Measurements from ENCODE around the gene TSPAN12. TPM values are rescaled to one million over a fixed set of nuclear protein-coding genes. Genes with fewer than 3 reads are reported as not detected.
"Not testable (repeated sequence)": the region's sequence is repeated elsewhere in the genome, so short reads cannot be mapped to it uniquely, and the experiment has no call there.

Gene TSPAN12
- total RNA-seq, 1 donor from 2014 or later, result 43.6 TPM

GRCh38 chr7:120806669-120807068 lies 51.3 kb downstream of the TSPAN12 start:
- DNase-seq (ENCODE audit: low read depth in 2 of 2), result peak in 1 of 2 donors; percentile 26

- peak; percentile 67 to 74 for DNase-seq (ENCODE audit: low read depth in 2 of 2)
Observed at GRCh38 chr7:120805636-120806388, 52.1 kb downstream of the TSPAN12 start.

GRCh38 chr7:120802751-120803150 lies 55.2 kb downstream of the TSPAN12 start:
- DNase-seq (ENCODE audit: low read depth in 2 of 2), result no peak

- DNase-seq (ENCODE audit: low read depth in 2 of 2), result no peak
Observed at GRCh38 chr7:120799813-120800475, 58.0 kb downstream of the TSPAN12 start.

- no peak for DNase-seq (ENCODE audit: low read depth in 2 of 2)
Observed at GRCh38 chr7:120799147-120799546, 58.8 kb downstream of the TSPAN12 start.

GRCh38 chr7:120797026-120797645 lies 60.8 kb downstream of the TSPAN12 start:
- no peak for DNase-seq (ENCODE audit: low read depth in 2 of 2)

GRCh38 chr7:120794106-120794729 lies 63.7 kb downstream of the TSPAN12 start:
- no peak for DNase-seq (ENCODE audit: low read depth in 2 of 2)

- DNase-seq (ENCODE audit: low read depth in 2 of 2), result no peak
Observed at GRCh38 chr7:120793213-120793936, 64.6 kb downstream of the TSPAN12 start.

- no peak for DNase-seq (ENCODE audit: low read depth in 2 of 2)
Observed at GRCh38 chr7:120792861-120793130, 65.1 kb downstream of the TSPAN12 start.

- peak; percentile 32 to 78 for DNase-seq (ENCODE audit: low read depth in 2 of 2)
Observed at GRCh38 chr7:120792091-120792860, 65.7 kb downstream of the TSPAN12 start.

- DNase-seq (ENCODE audit: low read depth in 2 of 2), result no peak
Observed at GRCh38 chr7:120785095-120785494, 72.8 kb downstream of the TSPAN12 start.

GRCh38 chr7:120783721-120784120 lies 74.2 kb downstream of the TSPAN12 start:
- DNase-seq (ENCODE audit: low read depth in 2 of 2), result no peak

- DNase-seq (ENCODE audit: low read depth in 2 of 2), result no peak
Observed at GRCh38 chr7:120783273-120783672, 74.7 kb downstream of the TSPAN12 start.

GRCh38 chr7:120781924-120782323 lies 76.0 kb downstream of the TSPAN12 start:
- DNase-seq (ENCODE audit: low read depth in 2 of 2), result not testable (repeated sequence)

- no peak for DNase-seq (ENCODE audit: low read depth in 2 of 2)
Observed at GRCh38 chr7:120780938-120781337, 77.0 kb downstream of the TSPAN12 start.

GRCh38 chr7:120780451-120780850 lies 77.5 kb downstream of the TSPAN12 start:
- DNase-seq (ENCODE audit: low read depth in 2 of 2), result not testable (repeated sequence)

GRCh38 chr7:120779078-120779477 lies 78.9 kb downstream of the TSPAN12 start:
- DNase-seq (ENCODE audit: low read depth in 2 of 2), result not testable (repeated sequence)

- DNase-seq (ENCODE audit: low read depth in 2 of 2), result no peak
Observed at GRCh38 chr7:120775755-120776154, 82.2 kb downstream of the TSPAN12 start.

- no peak for DNase-seq (ENCODE audit: low read depth in 2 of 2)
Observed at GRCh38 chr7:120774481-120774880, 83.5 kb downstream of the TSPAN12 start.

GRCh38 chr7:120770206-120770605 lies 87.7 kb downstream of the TSPAN12 start:
- DNase-seq (ENCODE audit: low read depth in 2 of 2), result no peak

GRCh38 chr7:120760851-120761250 lies 97.1 kb downstream of the TSPAN12 start:
- DNase-seq (ENCODE audit: low read depth in 2 of 2), result no peak
